Left forelimb (tissue), 1 donor: ENCODE data around the gene MLLT10.
A peak's percentile ranks its signal among the peaks of the same experiment; 100 is the strongest.

ENCODE experiments used
- DNase-seq: peaks from one replicate; pipeline ENCODE4 v3.0.0-alpha.2; 2018; ENCODE audit warnings: low spot score

Gene MLLT10

DNA sequence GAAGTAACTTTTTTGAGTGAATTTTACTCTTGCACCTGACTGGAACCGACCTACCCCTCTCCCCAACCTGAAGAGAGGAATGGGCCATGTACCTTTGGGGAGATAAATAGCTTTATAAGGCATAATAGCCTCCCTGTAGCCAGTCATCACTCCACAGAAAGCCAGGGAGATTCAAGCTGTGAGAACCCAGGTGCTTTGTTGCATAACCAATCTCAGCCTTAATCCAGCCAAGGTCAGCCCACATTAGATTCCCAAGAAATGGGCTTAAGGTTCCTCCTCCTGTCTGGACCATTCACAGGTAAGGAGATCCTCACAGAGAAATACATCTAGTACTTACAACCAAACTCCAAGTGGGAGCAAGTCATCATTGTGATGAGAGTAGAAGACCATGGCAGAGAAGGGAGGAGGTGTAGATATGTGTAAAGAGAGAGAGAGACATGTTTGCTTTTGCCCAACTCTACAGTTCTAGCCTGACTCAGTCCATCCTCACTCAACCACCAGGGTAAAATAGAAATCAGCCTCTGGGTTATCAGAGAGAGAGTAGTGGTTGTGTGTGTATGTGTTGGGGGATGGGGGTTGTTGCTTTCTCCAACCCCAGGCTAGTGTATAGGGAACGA lies 32.2 kb upstream of the MLLT10 start:
- DNase-seq = no peak

DNA sequence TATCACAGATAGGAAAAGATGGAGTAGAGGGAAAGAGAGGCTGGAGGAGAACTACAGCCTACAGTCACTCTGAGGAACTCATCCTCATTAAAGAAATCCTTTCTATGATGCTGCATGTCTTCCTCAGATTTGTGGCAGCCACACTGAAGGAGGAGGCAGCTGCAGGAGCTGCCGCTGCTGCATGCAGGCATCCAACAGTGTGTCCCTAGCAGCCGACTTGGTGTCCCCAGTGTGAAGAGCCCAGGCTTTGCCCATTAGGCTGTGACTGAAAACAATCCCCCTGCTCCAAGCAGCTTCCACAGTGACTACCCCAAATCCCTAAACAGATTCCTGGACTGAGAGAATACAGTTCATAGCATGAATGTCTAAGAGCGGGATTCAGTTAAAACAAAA lies 31.7 kb upstream of the MLLT10 start:
- DNase-seq = no peak

DNA sequence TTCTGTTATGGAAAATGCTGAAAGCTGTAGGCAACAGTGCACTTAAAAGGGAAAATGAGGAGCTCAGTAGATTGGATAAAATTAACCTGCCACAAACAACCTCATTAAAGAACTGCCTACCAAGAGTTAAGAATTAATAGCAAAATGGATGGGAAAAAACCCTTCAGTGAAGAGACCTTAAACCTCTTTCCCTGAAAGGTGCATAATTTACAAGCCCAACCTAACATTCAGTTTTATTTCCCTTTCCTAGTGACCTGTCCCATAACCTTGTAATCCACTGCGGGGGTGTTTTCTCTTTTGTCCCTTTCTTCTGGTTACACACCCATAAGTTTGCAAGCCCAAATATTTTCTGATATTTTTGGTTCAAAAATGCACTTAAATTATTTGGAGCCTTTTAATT lies 30.5 kb upstream of the MLLT10 start:
- DNase-seq = no peak

DNA sequence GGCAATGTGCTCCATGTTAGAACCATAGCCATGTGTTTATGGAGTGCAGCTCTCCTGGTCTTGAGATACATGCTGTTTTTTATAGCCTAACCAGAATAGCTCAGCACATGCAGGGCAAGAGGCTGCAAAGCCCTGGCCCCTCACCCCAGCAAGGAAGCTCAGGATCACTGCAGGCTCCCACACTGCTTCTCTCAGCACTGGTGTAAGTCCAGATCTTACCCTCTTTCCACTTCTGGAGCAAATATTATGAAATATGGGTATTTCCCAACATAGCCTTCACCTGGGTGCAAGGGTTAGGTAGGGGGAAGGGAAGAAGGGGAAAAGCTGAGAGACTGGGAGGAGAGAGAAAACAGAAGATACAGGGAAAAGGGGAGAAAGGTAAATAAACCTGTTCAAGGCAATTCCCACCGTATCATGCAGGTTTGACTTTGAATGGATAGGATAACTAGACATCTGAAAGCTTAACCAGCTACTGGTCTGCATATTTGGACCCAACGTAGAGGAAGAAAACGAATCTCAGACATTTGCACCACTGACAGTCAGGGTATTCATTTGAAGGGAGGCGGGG lies 28.2 kb upstream of the MLLT10 start:
- DNase-seq = no peak

DNA sequence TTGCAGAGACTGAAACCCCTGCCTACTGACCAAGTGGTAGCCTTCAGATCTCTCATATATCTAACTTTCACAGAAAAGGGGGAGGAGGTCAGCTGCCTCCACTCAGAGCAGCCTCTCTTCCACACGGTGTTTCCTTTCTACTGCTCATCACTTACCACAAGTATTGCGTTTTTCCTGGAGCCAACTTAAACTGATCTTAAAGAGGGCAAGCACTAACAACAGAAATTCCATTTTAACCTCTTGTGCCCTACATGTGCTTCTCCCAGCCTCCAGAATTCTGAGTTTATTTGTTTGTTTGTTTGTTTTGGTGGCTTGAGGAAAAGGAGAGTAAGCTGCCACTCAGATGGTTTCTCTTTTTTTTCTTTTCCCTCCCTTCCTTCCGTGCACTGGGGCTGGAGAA lies 27.7 kb upstream of the MLLT10 start:
- DNase-seq = no peak

DNA sequence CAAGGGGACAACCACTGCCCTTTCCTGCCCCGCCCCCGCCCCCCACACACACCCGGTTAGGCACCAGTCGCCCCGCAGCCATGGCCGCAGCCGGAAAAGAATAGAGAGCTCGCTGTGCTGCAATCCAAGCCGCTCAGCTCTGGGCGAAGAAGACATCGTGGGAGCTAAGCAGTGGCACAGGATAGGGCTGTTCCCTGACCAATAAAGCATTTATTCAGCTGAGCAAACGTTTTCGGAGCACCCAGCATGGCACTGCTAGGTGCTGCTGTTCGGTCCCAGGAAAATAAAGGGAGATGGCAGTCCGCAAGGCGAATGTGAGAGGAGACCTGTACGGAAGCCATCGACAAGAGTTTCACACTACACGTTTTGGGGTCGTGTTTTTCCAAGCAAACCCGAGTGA lies 26.9 kb upstream of the MLLT10 start:
- no peak for DNase-seq

DNA sequence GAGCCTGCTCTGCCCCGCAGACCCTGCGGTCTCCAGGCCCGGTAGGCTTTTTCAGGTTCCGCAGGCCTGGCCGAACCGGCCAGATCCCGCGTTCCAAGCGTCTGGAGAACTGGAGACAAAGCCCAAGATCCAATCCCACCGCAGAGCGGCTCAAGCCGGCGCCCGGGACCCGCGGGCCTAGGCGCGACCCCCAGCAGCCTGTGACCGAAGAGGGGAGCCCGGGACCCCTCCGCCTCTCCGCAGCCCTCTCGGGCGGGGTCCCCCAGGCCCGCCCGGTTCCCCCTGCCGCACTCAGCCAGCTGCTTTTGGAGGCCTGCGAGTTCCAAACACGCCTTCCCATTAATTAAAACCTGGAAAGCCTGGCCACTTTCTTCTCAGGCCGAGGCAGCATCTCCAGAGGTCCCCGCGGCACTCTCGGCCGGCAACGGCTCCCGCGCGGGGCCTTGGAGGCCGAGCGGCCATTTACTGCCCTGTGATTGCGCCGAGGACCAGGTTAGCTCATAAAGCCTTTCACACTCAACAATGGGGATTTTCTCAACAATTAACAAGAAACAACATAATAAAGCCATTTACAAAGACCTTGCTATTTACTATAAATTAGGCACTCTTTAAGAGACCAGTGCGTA lies 25.2 kb upstream of the MLLT10 start:
- no peak for DNase-seq

DNA sequence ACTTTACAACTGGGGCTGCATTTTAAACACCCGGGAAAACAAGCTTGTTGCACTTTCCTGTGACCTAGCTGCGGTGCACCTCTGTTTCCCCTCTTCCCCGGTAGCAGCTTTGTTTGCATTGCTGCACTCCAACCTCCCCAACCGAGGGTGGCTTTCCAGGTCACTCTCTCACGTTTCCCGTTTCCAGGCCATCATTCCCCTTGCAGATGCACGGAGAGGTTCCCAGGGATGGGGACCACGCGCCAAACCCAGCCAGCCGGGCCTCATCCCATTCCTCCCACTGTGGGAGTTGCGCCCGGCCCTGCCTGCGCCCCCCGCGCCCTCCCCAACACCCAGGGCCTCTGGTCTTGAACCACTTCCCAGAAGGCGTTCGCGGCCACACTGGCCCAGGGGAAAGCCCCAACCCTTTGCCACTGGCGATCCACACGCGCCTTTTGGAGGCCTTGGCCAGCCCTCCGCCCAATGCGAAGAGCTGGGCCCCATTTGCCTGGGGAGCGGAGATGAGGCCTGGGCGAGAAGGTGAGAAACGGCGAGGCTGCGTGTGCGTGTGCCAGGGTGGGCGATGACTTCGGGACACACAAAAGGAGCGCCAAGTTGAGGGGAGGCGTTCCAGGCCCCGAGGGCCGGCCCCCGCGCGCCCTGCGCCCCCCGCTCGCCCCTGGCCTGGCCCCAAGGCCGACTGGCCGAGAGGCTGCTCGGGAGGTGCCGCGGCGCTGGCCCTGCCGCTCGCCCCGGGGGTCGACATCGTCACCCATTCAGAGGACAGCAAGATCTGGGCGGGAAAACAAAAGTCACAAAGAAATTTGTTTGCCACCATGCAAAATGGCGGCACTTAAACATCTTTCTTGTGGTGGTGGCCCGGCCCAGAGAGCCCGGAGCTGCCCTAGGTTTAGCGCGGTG lies 24.4 kb upstream of the MLLT10 start:
- DNase-seq = no peak

DNA sequence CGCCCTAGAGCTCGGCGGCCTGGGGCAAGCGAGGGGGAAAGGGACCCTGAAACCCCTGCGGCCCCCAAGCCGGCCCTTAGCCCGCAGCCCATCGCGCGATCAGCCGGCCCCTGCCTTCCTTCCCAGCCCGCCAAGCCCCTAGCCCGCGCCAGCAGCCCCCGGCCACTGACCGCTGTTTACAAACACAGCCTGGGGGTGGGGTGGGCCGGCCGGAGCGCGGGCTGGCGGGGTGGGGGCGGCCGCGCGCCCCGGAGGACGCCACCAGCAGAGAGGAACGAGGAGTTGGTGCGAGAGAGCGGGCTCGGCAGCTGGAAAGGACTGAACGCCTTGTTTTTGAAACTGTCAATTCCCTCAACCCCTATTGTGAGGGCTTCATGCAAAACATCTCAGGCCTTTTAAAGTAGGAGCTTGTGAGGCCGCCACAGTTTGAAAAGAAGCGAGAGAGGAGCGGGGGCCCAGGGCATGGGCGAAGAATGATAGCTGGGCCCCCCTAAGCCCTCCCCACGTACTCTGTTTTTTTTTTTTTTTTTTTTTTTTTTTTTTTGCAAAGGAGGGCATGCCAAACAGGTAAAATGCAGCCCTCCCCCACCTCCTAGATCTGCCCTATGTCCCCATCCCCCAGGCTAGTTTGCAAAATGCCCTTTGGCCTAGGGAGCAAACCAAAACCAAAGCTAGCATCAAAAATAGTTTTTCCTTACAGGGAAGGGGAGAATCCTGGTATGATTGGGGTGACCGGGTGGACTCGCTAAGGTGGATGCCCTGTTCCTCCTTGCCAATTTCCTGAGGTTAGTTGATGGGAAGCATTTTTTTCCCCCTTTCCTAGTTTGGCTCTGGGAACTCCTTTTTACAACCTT lies 23.6 kb upstream of the MLLT10 start:
- no peak for DNase-seq

DNA sequence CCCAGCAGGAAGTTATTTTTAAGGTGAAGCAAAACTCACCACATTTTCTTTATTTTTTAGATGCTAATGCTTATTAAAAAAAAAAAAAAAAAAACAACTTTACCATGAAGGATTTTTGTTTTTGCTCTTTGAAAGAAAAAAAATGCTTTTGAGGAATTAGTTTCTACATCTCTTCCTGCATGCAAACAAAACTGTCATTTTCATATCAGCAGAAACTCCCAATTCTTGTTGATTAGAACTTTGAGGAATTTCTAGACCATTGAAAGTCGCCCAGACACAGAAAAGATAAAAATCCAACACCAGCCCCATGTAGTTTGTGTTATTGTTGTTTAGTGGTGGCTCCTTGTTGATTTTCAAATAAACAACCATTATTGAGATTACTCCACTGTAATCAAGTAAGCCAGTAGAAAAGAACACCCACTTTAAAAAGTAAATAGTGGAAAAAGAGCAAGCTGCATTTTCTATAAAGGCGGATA lies 22.9 kb upstream of the MLLT10 start:
- no peak for DNase-seq

DNA sequence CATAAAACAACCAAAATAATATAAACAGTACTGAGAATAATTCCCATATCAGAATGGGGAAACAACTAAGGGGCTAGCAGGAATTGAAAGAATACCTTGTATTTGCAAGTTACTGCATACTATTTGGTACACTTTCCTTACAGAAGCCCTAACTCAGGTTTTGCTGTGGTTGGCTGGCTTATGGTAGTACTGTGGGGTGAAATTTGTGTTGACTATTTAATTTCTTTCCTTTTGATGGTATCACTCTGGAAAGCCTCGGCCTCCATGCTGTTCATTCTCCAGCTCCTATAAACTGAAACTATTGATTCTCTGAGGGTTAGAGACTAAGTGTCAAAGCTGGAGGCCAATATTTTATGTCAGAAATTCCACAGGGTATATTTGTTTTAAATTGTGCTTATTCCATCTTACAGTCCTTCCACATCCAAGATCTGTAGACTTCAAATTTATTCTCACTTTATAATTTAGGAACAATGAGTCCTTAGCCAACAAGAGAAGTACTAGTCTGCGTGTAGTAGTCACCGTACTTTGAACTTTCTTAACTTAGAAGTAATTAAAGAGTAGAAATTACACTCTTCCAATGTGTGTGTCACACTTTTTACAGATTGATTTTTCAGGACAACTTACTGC lies 22.0 kb upstream of the MLLT10 start:
- no peak for DNase-seq

DNA sequence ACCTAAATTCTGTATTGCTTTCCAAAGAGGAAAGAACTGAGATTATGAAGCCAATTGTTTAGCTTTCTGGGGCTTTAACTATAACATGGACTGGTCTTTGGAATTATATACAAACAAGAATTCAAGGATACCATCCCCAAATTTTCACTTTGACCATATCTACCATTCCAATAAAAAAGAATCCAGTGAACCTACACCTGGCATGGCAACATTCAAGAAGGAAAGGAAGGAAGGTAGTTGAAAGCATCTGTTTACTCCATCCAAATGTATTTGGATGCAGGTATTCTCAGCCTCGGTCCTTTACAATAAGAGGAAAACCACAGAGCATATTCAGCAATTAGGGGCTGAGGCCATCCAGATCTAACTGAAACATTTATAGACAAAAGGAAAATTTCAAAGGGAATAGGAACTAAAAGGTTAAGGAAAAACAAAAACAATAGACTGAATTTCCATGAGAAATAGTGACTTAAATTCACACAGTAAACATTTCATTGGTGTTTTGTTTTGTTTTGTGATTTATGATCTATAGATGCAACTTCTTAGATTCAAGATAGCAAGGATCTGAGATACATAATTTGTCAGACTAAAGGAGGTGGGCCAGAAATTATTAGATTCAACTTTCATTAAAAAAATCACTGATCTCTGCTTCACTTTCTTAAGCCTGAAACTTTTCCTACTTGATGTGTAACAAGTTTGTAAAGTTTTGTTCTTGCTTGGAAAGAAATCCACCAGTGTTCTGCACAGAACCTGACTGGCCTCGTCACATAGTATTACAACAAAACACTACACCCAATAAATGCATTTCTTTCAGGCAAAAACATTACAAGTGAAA lies 21.2 kb upstream of the MLLT10 start:
- DNase-seq = no peak

DNA sequence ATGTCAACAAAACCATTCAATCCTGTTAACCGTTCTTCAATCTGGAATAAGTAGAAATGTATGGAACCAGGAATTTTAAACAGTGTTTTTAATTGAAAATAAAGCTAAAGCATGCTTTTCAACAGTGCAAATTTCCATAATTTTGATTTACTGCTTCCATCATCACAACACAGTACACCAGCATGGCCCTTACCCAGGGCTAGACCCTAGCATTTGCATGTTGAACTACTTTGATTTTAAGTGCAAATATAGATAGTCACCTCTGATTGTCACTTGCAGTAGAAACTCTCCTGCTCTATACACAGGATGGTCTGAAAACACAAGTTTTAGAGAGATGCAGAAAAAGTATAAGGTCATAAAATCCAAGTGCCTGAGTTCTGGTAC lies 20.6 kb upstream of the MLLT10 start:
- DNase-seq = no peak

DNA sequence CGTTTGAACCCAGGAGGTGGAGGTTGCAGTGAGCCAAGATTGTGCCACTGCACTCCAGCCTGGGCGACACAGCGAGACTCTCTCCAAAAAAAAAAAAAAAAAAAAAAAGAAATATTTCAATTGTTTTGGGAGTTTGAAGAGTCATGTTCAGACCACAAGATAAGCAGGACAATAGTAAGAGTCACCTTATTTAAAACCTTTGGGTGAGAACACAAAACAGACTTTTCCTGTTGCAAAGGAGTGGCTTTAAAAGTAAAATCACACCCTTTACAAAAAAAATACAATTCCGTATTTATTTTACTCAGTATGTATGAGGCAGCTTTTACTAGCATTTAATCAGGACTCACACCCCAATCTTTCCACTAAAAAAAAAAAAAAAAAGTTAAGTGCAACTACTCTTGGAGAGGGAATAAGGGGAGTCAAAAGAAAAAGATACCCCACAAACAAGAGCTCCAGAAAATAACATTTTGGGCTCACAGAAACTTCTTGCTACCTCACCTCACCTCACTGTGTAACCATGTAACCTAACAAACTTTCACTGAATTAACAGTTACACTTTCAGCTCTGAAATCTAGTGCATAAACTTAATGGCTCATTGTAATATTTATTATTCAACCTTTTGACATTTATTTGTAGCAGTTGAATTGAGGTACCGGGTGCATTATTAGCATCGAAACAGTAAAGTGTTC lies 19.8 kb upstream of the MLLT10 start:
- DNase-seq = no peak

DNA sequence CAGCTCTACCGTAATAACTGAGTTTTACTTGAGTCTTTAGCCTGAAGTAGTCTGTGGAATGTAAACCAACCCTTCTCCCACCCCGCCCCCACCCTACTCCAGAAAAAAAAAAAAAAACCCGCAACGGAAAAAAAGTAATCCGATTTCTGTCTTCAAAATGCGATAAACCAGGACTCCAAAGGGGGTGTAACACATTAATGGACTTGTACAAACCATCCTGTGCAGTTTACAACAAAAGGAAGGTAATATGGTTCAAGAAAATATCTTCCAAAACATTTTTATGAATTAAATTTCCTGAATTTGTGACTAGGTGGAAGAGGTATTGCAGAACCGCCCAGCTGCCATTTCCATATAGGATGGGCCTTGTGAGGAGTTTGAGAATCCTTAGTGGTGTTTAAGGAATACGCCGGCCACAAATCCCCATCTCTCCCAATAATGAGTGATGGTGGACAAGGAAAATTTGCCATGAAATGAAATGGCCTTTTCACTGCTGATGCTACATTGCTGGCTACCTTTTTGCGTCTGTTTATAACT lies 19.1 kb upstream of the MLLT10 start:
- no peak for DNase-seq

DNA sequence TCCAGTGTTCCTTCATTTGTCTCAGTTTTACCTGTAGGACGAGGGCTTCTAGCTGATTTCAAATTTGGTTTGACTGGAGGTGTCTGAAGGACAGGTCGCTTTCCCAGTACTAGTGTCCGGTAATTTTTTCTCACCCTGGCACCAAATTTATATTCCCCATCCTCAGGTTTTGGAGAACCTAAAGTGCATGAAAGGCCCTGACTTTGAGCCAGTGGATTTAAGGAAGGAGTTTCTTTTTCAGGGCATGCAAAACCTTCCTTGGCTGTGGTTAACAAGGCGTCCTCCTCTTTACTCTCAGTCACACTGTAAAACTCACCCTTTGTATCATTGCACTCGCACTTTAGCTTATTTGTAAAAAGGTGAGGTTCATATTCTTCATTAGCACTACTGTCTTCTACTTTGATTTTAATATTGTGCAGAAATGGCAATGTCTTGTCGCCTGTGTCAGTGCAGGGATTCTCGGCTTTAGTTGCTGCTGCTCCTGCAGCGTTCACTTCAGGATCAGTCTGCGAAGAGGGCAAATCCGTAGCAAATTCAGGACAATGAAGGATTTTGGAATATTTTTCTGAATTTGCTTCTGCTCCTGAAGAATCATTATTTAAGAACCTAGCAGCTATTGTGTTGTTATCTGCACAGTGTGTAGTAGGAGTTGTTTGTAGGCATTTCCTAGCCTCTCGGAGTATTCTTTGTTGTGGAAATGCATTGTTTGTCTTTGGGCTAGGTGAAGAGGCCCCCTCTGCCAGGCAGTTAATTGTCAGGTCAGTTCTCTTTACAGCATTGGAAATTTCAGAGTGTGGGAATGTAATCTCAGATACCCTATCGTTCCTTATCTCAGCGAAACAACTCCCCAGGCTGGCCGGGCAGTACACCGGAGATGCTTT lies 18.4 kb upstream of the MLLT10 start:
- no peak for DNase-seq

DNA sequence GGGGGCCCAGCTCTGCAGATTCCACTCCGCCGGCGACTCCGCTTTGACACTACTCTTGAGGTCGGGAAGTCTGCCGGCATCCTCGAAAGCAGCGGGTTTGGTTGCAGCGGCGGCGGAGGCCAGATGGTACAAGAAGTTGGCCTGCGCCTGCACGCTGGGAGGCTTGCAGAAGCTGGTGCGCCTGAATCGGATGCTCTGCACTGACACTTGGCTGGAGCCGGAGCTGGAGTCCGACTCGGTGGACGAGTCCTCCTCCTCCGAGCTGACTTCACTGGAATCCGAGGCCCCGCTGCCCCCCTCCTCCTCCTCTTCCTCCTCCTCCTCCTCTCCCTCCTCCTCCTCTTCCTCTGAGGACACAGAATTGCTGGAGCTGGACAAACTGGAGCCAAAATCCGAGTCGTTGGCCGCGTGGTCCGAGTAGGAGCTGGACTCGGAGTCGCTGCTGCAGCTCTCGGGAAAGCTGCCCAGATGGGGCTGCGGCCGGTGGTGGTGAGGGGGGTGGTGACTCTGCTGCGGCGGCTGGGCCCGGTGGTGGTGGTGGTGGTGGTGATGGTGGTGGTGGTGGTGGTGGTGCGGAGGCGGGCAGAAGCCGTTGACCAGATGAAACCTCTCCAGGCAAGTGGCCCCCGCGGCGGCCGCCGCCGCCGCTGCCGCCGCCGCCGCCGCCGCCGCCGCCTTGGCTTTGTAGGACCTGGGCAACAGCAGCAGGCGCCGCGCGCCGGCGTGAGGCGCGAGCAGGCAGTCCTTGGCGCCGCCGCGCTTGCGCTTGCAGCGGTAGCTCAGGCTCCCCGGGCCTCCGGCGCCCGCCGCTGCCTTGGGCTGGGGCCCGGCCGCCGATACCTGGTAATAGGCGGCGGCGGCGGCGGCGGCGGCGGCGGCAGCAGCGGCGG lies 17.5 kb upstream of the MLLT10 start:
- peak; percentile 86 for DNase-seq
